ENCODE measurements around the gene SORBS2.
A peak's percentile ranks its signal among the peaks of the same experiment; 100 is the strongest.

Gene SORBS2

GRCh38 chr4:185738820-185739219 lies 73.2 kb downstream of the SORBS2 start:
- no peak for DNase-seq (ENCODE audit: low read depth)

GRCh38 chr4:185738038-185738552 lies 73.9 kb downstream of the SORBS2 start:
- DNase-seq (ENCODE audit: low read depth) = peak; percentile 51

GRCh38 chr4:185737489-185738037 lies 74.4 kb downstream of the SORBS2 start:
- DNase-seq (ENCODE audit: low read depth) = no peak

- DNase-seq (ENCODE audit: low read depth) = no peak
Observed at GRCh38 chr4:185736882-185737281, 75.1 kb downstream of the SORBS2 start.

- no peak for DNase-seq (ENCODE audit: low read depth)
Observed at GRCh38 chr4:185735866-185736400, 76.1 kb downstream of the SORBS2 start.

GRCh38 chr4:185734930-185735329 lies 77.1 kb downstream of the SORBS2 start:
- DNase-seq (ENCODE audit: low read depth) = no peak

GRCh38 chr4:185734214-185734613 lies 77.8 kb downstream of the SORBS2 start:
- DNase-seq (ENCODE audit: low read depth) = no peak

- no peak for DNase-seq (ENCODE audit: low read depth)
Observed at GRCh38 chr4:185730849-185731608, 81.0 kb downstream of the SORBS2 start.

- no peak for DNase-seq (ENCODE audit: low read depth)
Observed at GRCh38 chr4:185730387-185730786, 81.6 kb downstream of the SORBS2 start.

GRCh38 chr4:185729391-185729804 lies 82.6 kb downstream of the SORBS2 start:
- DNase-seq (ENCODE audit: low read depth) = no peak

GRCh38 chr4:185728893-185729292 lies 83.1 kb downstream of the SORBS2 start:
- DNase-seq (ENCODE audit: low read depth) = no peak

GRCh38 chr4:185726931-185727330 lies 85.1 kb downstream of the SORBS2 start:
- no peak for DNase-seq (ENCODE audit: low read depth)

- DNase-seq (ENCODE audit: low read depth) = no peak
Observed at GRCh38 chr4:185723631-185724260, 88.2 kb downstream of the SORBS2 start.

- DNase-seq (ENCODE audit: low read depth) = no peak
Observed at GRCh38 chr4:185722029-185722316, 90.0 kb downstream of the SORBS2 start.

- DNase-seq (ENCODE audit: low read depth) = no peak
Observed at GRCh38 chr4:185721190-185722028, 90.6 kb downstream of the SORBS2 start.

GRCh38 chr4:185719500-185719858 lies 92.5 kb downstream of the SORBS2 start:
- DNase-seq (ENCODE audit: low read depth) = no peak

GRCh38 chr4:185718578-185719499 lies 93.2 kb downstream of the SORBS2 start:
- DNase-seq (ENCODE audit: low read depth) = no peak

- DNase-seq (ENCODE audit: low read depth) = no peak
Observed at GRCh38 chr4:185717377-185717741, 94.6 kb downstream of the SORBS2 start.

GRCh38 chr4:185716577-185717376 lies 95.2 kb downstream of the SORBS2 start:
- no peak for DNase-seq (ENCODE audit: low read depth)

- DNase-seq (ENCODE audit: low read depth) = no peak
Observed at GRCh38 chr4:185716141-185716551, 95.8 kb downstream of the SORBS2 start.
